COLO829 (cell line): ENCODE data around the gene BCL2.

ENCODE experiments used
- DNase-seq: peaks from one replicate; pipeline ENCODE4 v3.0.0; 2012; ENCODE audit warnings: low spot score

BCL2 gene

GRCh38 chr18:63106727-63107126 lies 212.8 kb downstream of the BCL2 start:
- DNase-seq = no peak

- DNase-seq = no peak
Measured at GRCh38 chr18:63105636-63106316, 213.8 kb downstream of the BCL2 start.

DNA sequence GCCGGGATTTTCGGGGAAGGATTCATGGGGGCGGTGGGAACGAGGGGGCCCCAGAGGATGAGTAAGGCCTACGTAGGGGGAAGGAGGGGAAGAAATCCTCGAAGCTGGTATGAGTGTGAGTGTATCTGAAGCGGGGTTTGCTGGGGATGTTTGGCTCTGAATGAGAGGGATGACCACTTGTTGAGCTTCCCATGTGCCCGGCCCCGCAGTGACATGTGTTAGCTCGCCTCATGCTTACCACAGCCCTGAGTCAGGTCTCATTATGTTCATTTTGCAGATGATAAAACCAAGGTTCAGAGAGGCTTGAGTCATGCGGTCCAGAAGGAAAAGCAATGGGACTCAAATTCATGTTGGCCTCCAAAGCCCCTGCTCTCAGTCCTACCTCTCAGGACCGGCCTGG lies 214.7 kb downstream of the BCL2 start:
- no peak for DNase-seq

DNA sequence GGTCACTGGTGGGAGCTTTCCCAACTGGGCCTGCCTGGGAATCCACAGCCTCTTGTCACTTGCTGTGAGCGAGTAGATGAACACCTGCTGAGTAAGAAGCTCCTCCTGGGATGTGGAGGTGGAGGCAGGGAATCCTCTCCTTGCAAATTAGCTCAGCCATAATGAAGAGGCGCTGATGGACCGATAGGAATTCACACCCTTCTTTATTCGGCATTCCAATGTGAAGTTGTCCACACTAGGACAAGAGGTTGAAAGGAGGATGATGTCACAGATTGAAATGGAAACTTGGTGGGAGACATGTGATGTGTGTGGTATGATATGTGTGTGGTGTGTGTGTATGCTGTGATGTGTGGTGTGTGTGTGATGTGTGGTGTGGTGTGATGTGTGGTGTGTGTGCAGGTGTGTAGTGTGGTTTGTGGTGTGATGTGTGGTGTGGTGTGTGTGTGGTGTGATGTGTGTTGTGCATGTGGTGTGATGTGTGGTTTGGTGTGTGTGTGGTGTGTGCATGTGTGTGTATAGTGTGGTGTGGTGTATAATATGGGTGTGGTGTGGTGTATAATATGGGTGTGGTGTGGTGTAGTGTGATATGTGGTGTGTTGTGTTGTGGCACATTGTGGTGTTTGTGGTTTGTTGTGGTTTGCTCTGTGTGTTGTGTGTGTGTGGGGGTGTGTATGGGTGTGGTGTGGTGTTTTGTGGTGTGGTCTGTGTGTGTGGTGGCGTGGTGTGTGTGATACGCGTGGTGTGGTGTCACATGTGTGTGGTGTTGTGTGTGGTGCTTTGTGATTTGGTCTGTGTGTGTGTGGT lies 216.4 kb downstream of the BCL2 start:
- no peak for DNase-seq

DNA sequence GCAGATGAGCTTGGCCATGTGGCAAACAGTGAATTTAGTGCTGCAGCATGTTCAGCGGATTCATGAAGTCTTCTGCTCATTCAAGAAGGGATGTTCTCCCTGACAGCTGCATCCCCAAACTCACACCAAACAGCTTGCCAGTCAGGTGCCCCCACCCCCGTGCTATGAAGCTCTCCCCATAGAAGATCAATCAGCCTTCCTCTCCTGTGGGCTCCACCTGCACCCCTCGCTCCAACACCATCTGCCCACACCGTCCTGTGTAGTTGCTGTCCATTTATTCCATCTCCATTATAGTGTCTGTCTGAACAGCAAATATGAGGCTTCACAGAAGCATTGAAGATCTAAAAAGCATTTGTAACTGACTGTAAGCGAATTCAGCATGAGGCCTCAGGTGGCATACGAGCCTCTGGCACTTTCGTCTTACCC lies 218.9 kb downstream of the BCL2 start:
- no peak for DNase-seq

DNA sequence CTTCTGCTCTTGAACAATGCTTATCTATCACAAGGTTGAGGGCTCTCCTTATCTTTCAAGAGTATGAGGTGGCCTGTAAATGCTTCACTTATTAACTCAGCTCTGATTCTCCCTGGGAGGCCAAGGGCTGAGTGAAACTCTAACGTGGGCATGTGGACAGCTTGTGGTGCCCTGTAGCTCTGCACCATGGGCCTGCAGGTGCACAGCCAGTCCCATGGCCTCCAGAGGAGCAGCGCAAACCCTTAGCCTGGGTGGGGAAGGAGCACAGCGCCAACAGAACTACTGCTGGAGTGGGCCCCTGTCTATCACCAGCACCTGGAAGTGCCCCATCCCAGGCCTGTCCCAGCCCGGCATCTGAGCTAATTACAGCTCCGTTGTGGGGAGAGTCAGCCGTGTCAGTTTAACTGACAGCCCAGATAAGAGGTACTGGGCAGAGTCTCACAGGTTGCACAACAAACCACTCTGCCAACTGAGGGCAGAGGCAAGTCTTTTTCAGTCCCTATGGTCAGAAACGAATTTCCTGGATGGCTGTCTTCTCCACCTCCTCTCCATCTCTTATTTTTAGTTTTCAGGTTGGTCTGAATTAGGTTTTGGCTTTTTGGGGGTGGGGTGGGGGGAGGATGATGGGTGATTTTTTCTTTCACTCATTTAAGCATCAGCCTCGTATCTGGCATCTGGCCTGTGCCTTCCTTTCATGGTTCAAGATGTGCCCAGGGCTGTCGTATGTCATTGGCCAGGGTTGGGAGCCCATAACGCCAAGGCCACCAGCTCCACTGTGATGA lies 219.5 kb downstream of the BCL2 start:
- no peak for DNase-seq

- DNase-seq = no peak
Measured at GRCh38 chr18:63099091-63099840, 220.3 kb downstream of the BCL2 start.

GRCh38 chr18:63098018-63098981 lies 221.3 kb downstream of the BCL2 start:
- no peak for DNase-seq

- DNase-seq = peak; percentile 43
Measured at GRCh38 chr18:63097178-63097577, 222.4 kb downstream of the BCL2 start.

DNA sequence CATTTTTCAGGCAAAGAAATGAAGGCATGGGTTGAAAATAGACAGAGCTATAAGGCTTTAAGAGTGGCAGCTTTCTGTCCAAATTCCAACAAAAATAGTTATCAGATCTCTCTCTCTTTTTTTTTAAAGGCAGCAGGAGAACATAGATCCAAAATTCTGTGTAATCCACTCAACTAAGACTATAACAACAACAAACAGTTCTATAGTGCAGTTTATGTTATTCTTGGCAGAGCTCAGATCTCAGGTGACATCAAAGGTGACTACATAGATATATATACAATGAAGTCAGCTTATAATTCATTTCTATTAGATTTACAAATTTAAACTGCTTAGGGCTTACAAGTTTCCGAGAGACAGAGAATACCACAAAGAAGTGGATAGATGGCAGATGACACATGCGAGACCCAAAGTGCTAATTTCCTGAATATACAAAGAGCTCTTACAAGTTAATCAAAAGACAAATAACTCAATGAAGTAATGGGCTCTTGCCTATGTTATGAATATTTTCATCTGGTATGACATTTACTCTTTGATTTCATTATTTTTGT lies 223.2 kb downstream of the BCL2 start:
- peak; percentile 31 for DNase-seq

- DNase-seq = no peak
Measured at GRCh38 chr18:63095768-63096167, 223.8 kb downstream of the BCL2 start.

- DNase-seq = no peak
Measured at GRCh38 chr18:63091671-63092364, 227.8 kb downstream of the BCL2 start.

DNA sequence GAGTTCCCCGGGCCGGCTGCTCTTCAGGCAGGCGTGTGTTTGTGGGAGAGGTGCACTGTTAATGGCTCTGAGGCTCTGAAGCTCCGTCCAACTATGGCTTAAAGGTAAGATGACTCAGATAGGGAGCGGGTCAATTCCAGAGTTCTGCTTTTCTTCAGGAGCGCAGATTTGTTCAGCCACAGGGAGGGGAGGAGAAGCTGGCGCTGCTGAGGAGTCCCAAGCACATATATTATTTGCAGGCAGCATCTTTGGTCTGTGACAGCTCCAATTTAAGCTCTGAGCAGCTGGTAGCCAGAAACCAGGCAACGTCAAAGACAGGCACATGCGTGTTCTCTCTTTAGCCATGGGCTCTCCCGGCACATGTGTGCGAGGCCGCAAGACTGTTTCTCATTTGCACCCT lies 229.2 kb downstream of the BCL2 start:
- DNase-seq = no peak

DNA sequence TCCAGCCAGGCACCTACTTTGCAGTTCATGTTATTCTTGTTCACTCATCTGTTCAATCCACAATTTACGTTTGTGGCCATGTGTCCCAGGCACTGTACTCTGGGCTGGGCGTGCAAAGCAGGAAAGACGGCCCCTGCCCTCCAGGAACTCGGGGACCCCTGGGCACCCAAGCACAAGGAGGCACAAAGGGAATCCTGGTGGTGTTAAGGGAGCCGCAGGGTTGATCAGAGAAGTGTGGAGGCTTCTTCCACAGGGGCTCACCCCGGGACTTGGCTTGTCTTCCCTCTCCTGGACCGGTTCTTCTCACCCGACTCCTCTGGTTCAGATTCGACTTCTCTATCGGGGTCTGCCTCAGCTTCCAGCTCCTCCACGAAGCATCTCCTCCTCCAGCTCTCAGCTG lies 230.5 kb downstream of the BCL2 start:
- no peak for DNase-seq

GRCh38 chr18:63088262-63088661 lies 231.3 kb downstream of the BCL2 start:
- no peak for DNase-seq

- DNase-seq = no peak
Measured at GRCh38 chr18:63087421-63088230, 231.9 kb downstream of the BCL2 start.

DNA sequence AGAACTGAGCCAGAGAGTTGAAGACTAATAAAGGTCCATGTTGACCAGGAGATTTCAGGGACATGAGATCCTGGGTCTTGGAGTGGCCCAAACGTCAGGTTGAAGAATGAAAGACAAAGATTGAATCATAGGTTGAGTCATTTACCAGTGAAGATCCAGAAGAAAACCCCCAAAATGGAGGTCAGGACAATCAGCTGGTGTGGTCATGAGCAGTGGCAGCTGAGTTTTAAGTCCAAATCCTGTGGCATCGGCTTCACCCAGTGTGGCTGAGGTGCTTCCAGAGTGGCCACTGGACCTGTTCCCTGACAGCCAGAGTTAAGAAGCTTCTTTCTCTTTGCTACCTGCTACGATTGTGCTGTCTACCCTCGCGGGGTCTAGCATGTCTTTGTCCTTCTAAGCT lies 234.0 kb downstream of the BCL2 start:
- DNase-seq = no peak

- DNase-seq = no peak
Measured at GRCh38 chr18:63084219-63084618, 235.3 kb downstream of the BCL2 start.

DNA sequence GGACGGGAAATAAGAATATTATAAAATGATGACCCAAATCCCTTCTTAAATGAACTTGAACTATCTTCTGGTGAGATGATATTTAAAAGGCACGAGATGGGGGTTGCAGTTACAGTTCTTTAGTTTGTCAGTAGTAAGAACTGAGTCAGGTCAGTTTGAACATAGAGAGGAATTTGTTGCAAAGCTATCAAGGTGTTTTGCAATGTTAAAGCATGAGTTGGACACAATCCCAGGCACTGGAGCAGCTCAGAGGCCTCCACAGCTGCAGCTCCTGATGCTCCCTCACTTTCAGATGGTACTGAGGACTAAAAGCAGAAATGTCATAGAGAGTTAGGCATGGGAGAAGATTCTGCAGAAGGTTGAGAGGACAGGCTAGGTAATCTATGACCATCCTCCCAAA lies 236.0 kb downstream of the BCL2 start:
- DNase-seq = no peak
